Measurements from ENCODE around the gene VEPH1. TPM values are rescaled to one million over a fixed set of nuclear protein-coding genes. Genes with fewer than 3 reads are reported as not detected.

The VEPH1 gene
- total RNA-seq, 1 experiment from 2014 or later = 2.4 TPM

GRCh38 chr3:157368171-157368570 is 135.0 kb downstream of the VEPH1 start:
- no peak for DNase-seq (ENCODE audit: unreplicated experiment)
- Mint-ChIP-seq H3K36me3 (ENCODE audit: insufficient read depth, unreplicated experiment) (no peaks in the 10 kb centered on the region), H3K27ac (ENCODE audit: low read depth, unreplicated experiment) (no peak overlapping the region), H3K4me3 (ENCODE audit: unreplicated experiment) (no peak overlapping the region), H3K27me3 (ENCODE audit: insufficient read depth, unreplicated experiment) (no peaks in the 10 kb centered on the region), H3K4me1 (ENCODE audit: insufficient read depth, unreplicated experiment) (no peaks in the 10 kb centered on the region), H3K9me3 (ENCODE audit: unreplicated experiment) (no peaks in the 10 kb centered on the region)
- TF ChIP-seq CTCF (IDR thresholded peaks at IDR 0.05; ENCODE audit: unreplicated experiment) = no peak
- POLR2A ChIA-PET = no interaction called here
- intact Hi-C loops (cut with micrococcal nuclease) = no loop called here
- CTCF ChIA-PET = interaction anchor here (0.6 kb wide), 1 partner anchor 162 kb away, joined by 3 read pairs; no protein-coding TSS in a partner anchor
- BruUV-seq (replicated peaks) = no TSS peak

GRCh38 chr3:157363393-157363792 is 139.8 kb downstream of the VEPH1 start:
- no peaks in the 10 kb centered on the region for H3K9me3 Mint-ChIP-seq (ENCODE audit: unreplicated experiment)

GRCh38 chr3:157362348-157362747 is 140.9 kb downstream of the VEPH1 start:
- intact Hi-C loops (cut with micrococcal nuclease) = no loop called here
- no peak for DNase-seq (ENCODE audit: unreplicated experiment)
- Mint-ChIP-seq H3K4me1 (ENCODE audit: insufficient read depth, unreplicated experiment) (peaks cover 18% of the 10 kb centered on the region), H3K4me3 (ENCODE audit: unreplicated experiment) (no peak overlapping the region), H3K36me3 (ENCODE audit: insufficient read depth, unreplicated experiment) (no peaks in the 10 kb centered on the region), H3K27me3 (ENCODE audit: insufficient read depth, unreplicated experiment) (no peaks in the 10 kb centered on the region), H3K27ac (ENCODE audit: low read depth, unreplicated experiment) (no peak overlapping the region), H3K9me3 (ENCODE audit: unreplicated experiment) (no peaks in the 10 kb centered on the region)
- ChIA-PET POLR2A (no interaction called here), CTCF (interaction anchor here (1.0 kb wide), 1 partner anchor 70 kb away, joined by 3 read pairs; no protein-coding TSS in a partner anchor)
- TF ChIP-seq CTCF (IDR thresholded peaks at IDR 0.05; ENCODE audit: unreplicated experiment) = no peak
- BruUV-seq (replicated peaks) = no TSS peak

More at GRCh38 chr3:157363393-157363792, 139.8 kb downstream of the VEPH1 start:
- peaks cover 12% of the 10 kb centered on the region for H3K4me1 Mint-ChIP-seq (ENCODE audit: insufficient read depth, unreplicated experiment)
- H3K27me3 Mint-ChIP-seq (ENCODE audit: insufficient read depth, unreplicated experiment) = no peaks in the 10 kb centered on the region
- H3K27ac Mint-ChIP-seq (ENCODE audit: low read depth, unreplicated experiment) = no peak overlapping the region
- BruUV-seq (replicated peaks) = no TSS peak
- TF ChIP-seq CTCF (IDR thresholded peaks at IDR 0.05; ENCODE audit: unreplicated experiment) = no peak
- POLR2A ChIA-PET = interaction anchor here (0.6 kb wide), 1 partner anchor 203 kb away, joined by 3 read pairs; the partner anchor contains the start of gene CCNL1
- no peak overlapping the region for H3K4me3 Mint-ChIP-seq (ENCODE audit: unreplicated experiment)
- no peaks in the 10 kb centered on the region for H3K36me3 Mint-ChIP-seq (ENCODE audit: insufficient read depth, unreplicated experiment)
- no peak for DNase-seq (ENCODE audit: unreplicated experiment)
- CTCF ChIA-PET = interaction anchor here (0.6 kb wide), 1 partner anchor 122 kb away, joined by 3 read pairs; no protein-coding TSS in a partner anchor
- intact Hi-C loops (cut with micrococcal nuclease) = no loop called here

GRCh38 chr3:157360044-157360443 is 143.2 kb downstream of the VEPH1 start:
- H3K4me1 Mint-ChIP-seq (ENCODE audit: insufficient read depth, unreplicated experiment) = peaks cover 19% of the 10 kb centered on the region

More at GRCh38 chr3:157360044-157360443, 143.2 kb downstream of the VEPH1 start:
- CTCF ChIA-PET = interaction anchor here (0.6 kb wide), 1 partner anchor 33 kb away, joined by 3 read pairs; no protein-coding TSS in a partner anchor
- no TSS peak for BruUV-seq (replicated peaks)
- H3K9me3 Mint-ChIP-seq (ENCODE audit: unreplicated experiment) = no peaks in the 10 kb centered on the region
- TF ChIP-seq CTCF (IDR thresholded peaks at IDR 0.05; ENCODE audit: unreplicated experiment) = no peak
- intact Hi-C loops (cut with micrococcal nuclease) = loop anchor here (1.0 kb wide), 2 partner anchors 49 to 76 kb away; partner anchors contain the start of gene PTX3
- no peak overlapping the region for H3K27ac Mint-ChIP-seq (ENCODE audit: low read depth, unreplicated experiment)
- DNase-seq (ENCODE audit: unreplicated experiment) = peak; percentile 74
- POLR2A ChIA-PET = interaction anchor here (0.6 to 1.2 kb wide), 4 partner anchors 77 to 1210 kb away, joined by 3 to 5 read pairs (median 4); partner anchors contain the start of gene CCNL1
- no peak overlapping the region for H3K4me3 Mint-ChIP-seq (ENCODE audit: unreplicated experiment)
- no peaks in the 10 kb centered on the region for H3K36me3 Mint-ChIP-seq (ENCODE audit: insufficient read depth, unreplicated experiment)
- no peaks in the 10 kb centered on the region for H3K27me3 Mint-ChIP-seq (ENCODE audit: insufficient read depth, unreplicated experiment)
